Right lung (tissue), 5 donors: ENCODE results near the gene PDZRN3. TPM values are rescaled to one million over a fixed set of nuclear protein-coding genes. Genes with fewer than 3 reads are reported as not detected.

Experiments used
- DNase-seq, 2 donors: peaks; one replicate each; pipeline ENCODE4 v3.0.0-alpha.2; 2013
- polyA plus RNA-seq, 5 donors: library from polyadenylated mRNA; unstranded; fragments of 120-200 nt; gene quantifications; one replicate each; pipeline versions ENCODE4 v1.2.1 to v1.2.3, GENCODE V29; 2013; ENCODE audit warnings: inconsistent platforms in 1 of 5, low replicate concordance in 1 of 5; ENCODE audit not compliant: insufficient read length in 5 of 5, insufficient read depth in 1 of 5

PDZRN3 gene
- polyA plus RNA-seq, 5 donors, result 54.6 to 83.1 (median 70.1) TPM

DNA sequence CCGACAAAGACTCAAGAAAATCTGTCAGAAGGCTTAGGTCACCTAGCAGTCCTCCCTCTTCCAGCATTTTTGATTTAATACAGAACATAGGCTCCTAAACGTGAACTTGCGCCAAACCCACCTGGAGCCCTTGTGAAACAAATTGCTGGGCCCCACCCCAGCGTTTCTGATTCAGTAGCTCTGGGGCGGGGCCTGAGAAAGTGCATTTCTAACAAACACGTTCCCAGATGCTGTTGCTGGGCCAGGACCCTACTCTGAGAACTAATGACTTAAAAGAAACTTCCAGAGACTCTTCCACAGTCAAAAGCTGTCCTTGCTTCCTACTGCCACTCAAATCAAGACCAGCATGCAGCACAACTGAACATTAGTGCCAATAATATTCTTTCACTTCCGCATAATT lies 198.1 kb downstream of the PDZRN3 start:
- DNase-seq, result no peak

DNA sequence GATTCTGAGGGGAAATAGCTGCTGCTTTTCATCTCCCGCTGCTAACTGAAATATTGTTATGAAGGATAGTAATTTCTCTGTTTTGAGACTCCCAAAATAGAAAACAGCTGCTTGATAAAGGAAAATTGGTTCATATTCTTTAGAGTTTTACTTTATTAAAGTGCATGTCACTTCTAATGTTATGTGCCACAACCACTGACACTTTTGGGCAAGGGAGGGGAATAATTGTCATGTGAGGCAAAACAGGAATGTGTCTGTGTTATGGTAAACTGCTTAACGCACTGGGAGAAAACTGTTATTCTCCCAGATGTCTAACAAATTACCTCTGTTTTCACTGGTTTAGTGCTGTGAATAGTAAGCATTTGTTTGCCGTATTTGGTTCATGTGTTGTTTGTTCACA lies 201.6 kb downstream of the PDZRN3 start:
- DNase-seq, result peak; percentile 35 to 37

DNA sequence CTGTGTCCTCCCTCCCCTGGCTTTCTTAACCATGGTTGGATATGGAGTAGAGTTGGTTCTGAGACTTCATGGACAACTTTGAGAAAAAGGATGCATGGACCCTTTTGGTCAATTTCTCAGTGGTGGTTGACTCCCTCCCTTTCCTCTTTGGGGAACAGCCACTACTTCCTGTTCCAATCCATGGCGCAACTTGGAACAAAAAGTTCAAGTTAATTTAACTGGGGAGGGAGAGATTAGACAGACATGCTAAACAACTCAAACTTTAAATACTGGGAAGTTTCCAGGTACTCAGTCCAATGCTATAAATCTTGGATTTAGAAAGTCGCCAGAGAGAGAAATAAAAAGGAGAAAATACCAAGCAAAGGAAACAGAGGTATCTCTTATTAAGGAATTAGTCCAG lies 202.2 kb downstream of the PDZRN3 start:
- DNase-seq, result peak; percentile 49 to 57

GRCh38 chr3:73419942-73420341 lies 204.8 kb downstream of the PDZRN3 start:
- DNase-seq, result no peak

DNA sequence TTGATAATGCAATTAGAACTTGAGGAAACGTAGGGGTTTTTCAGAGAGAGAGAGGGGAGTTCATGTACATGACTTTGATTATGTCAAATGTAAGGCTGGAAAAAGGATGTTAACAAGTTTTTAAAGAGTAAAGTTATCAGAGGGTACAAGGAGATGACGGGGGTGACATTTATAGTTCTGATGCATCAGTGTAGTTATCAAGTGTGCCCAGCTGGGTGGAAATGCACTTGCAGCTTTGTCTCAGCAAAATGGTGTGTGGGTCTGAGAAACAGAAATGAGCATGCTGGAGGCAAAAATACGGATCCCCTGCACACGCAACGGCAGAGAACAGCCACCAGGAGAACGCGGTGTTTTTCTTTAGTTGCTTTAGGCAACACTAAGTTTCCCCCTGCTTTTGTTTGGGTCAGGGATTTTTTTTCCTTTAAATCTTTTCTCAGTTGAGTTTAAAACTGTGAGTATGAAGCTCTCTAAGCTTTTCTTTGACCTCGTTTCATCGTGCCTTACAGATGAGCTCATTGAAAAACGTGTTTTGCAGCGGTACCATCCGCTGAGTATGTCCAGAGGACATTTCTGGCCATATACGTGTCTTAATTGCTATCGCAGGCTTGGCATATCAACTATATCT lies 205.4 kb downstream of the PDZRN3 start:
- DNase-seq, result peak; percentile 31 to 48

GRCh38 chr3:73418681-73419080 lies 206.1 kb downstream of the PDZRN3 start:
- DNase-seq, result no peak

DNA sequence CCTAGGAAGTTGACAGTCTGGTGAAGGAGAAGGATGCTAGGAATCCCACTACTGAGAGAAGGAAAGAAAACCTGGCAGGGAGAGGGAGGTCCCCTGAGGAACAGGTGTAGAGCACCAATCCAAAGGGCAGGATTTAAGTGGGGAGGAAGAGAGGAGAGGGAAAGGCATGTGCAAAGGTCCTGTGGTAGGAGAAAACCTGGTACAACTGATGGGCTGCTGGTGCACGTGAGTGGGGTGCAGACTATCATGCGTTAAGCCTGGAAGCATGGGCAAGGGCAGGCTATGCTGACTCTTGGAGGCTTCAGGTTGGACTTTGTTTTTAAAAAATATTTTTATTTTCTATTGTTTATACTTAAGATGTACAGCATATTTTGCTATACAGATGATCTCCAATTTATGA lies 209.6 kb downstream of the PDZRN3 start:
- DNase-seq, result no peak

DNA sequence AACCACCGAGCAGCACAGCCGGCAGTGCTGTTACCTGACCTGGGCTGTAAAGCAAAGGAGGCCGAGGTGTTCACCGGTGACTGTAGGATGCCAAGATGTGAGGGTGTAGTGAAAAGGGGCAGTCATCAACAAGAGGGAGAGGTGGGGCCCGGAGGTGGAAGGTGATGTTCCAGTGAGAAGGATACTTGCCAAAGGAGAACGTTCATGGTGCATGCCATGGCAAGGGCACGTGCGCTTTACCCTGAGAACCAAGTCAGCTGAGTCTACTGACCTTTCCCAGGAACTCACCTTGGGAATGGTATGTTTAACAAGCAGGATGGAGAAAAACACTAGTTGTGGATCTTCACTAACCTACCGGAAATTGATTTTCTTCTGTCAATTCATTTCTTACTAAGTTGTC lies 211.1 kb downstream of the PDZRN3 start:
- DNase-seq, result no peak

- no peak for DNase-seq
Observed at GRCh38 chr3:73411993-73412392, 212.7 kb downstream of the PDZRN3 start.

GRCh38 chr3:73411545-73411944 lies 213.2 kb downstream of the PDZRN3 start:
- DNase-seq, result no peak

DNA sequence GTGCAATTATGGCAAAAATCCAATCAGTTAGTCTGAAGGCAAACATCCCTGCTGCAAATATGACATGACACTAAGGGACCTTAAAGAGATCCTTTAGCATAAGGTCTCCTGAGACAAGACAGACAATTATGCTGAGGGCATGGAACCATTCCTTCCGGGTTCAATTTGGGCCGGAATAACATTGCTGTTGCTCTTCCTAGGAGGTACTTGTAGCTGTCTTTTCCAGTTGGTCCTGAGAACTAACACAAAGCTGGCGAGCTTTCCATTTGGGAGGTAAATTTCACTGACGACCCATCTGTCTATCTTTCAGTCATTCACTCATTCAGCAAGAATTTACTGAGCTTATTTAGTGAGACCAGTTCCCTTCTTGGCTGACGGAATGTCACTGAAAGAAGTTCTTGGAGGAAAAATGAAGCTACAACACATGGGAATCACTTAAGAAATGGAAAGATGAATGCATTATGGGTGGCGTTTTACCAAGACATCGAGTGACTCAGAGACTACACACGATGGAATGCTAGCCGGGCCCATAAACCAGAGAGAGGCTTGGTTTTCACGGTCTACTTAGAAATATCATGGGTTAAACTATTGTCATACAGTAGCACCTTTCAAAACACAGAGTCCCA lies 215.5 kb downstream of the PDZRN3 start:
- no peak for DNase-seq

- no peak for DNase-seq
Observed at GRCh38 chr3:73408634-73409033, 216.1 kb downstream of the PDZRN3 start.

DNA sequence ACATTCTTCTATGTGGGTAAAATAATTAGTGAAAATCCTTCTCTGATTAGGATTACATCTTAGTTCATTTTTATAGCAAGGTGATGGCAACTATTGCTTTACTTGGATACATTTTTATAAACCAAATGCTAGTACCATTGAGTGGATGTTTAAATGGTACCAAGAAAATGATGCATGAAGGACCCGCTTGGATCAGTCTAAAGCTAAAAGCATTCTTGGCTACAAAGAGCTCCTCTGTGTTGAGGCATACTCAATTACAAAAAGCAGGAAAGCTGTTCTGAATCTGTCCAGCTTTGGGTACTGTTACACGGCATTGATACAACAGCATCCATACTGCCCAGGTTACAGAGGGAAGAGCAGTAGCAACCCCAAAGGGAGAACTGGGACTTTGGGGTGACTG lies 217.2 kb downstream of the PDZRN3 start:
- DNase-seq, result no peak

GRCh38 chr3:73405853-73406252 lies 218.9 kb downstream of the PDZRN3 start:
- DNase-seq, result no peak

- DNase-seq, result no peak
Observed at GRCh38 chr3:73405000-73405399, 219.7 kb downstream of the PDZRN3 start.

- no peak for DNase-seq
Observed at GRCh38 chr3:73404435-73404834, 220.3 kb downstream of the PDZRN3 start.

GRCh38 chr3:73403444-73403843 lies 221.3 kb downstream of the PDZRN3 start:
- DNase-seq, result peak; percentile 68 to 69

DNA sequence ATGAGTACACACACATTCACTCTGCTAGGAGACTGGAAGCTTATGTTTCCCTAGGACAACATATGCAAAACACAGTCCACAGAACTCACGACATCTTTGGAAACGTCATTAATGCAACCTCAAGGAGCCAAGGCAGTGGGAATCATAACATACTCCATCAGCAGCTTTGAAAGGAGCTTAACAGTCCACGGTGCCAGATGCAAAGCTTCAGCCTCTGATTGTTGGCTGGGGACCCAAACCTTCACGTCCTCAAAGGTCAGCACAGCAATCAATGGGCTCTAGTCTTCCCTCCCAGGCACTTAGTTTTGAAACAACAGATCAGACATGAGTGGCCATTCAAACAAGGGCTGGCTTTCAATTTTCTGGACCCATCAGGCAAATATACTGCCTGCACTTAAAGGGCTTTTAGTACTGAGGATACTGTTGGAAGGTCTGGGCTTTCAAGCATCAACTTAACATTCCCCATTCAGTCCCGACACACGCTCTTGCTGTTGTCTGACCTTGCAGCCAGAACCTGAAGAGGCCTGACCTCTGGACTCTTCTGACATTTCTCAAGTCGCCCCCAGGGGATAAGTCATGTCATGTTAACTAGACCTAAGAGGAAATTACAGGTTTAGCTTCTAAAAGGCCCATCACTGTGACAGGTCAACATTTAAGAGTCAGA lies 223.0 kb downstream of the PDZRN3 start:
- DNase-seq, result peak; percentile 91 to 94

DNA sequence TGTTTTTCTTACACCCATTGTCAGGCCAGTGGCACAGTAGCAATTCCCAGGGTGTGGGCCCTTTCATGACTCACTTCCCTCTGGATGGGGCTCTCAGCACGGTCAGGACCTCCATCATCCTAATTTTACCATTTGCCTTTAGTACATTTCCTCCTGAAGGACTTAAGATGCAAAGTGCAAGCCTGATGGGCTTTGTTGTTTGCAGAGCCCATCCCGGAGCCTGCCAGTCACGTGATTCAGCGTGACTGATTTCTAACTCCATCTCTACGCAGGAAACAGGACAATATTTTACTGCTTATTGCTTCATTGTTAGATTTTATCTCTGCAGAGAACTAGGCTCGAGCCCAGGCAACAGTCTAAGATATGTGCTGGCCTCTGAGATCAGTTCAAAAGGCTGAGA lies 223.7 kb downstream of the PDZRN3 start:
- no peak for DNase-seq

DNA sequence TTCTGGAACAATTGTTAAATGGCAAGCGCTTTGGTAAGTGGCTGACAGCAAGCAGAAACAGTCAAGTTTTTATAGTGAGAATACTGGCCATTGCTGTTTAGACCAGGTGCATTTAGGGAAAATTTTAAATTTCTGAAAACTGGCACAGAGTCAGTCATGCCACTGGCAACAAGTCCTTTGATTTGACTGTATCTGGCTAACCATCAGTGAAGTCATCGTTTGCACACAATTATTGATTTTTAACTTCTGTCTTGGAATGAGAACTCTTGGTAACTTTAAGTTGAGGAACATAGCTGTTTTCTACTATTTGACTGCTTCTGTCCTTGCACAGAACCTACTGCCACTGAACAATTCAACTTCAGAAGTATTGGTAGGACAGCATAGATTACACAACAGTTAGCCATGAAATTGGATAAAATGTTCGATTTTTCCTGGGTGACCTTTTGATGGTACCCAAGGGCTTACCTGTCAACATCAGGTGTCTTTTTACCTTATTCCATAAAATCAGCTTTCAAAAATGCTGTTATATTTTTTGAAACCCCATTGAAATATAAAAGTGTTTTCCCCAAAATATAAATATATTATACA lies 225.0 kb downstream of the PDZRN3 start:
- DNase-seq, result no peak

DNA sequence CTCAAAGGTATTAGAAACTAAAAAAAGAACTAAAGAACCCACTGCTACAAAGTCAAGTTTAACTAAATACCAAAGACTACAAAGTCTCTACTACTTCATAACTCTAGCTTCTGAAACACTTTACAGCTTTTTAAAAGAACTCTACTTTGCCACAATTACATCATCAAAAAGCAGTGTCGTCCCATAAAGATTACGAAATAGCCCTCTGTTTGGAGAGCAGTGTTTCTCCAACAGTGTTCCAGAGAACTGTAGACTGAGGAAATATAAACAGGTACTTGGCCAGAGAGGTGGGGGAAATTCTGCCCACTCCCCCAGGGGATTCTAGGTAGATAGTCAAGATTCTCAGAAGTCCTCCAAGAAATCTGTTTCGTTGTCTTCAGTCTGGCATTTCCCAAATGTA lies 225.6 kb downstream of the PDZRN3 start:
- DNase-seq, result no peak

GRCh38 chr3:73398084-73398483 lies 226.7 kb downstream of the PDZRN3 start:
- DNase-seq, result no peak

DNA sequence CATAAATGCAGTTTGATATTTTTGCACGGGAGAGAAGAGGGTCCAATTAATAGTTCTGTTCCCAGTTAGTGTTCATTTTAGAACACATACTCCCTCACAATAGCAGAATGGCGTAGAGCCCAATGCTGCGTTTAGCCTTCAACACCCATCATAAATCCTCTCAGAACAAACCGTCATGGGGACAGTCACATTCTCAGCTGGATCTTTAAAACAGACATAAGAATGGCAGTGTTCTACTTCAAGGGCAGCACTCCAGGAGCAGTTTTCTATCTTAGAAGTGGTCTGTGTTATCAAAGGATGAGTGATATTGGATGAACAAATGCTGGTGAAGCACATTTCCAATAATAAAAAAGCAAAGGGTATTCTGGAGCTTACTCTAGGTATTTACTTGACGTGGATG lies 230.5 kb downstream of the PDZRN3 start:
- no peak for DNase-seq
